K562 treated with DMSO at 1 percent for 24 hours (cell line): Measurements from ENCODE around the gene FAM174C. TPM values are rescaled to one million over a fixed set of nuclear protein-coding genes. Genes with fewer than 3 reads are reported as not detected.

ENCODE experiments used
- total RNA-seq: library from RNA; unstranded; fragments of 300-600 nt; gene quantifications from 2 replicates; pipeline ENCODE4 v1.2.3, GENCODE V29; 2022; ENCODE audit warnings: low read depth; ENCODE audit not compliant: insufficient read depth

FAM174C gene
- 76.4 and 82.4 TPM in 2 replicates for total RNA-seq

DNA sequence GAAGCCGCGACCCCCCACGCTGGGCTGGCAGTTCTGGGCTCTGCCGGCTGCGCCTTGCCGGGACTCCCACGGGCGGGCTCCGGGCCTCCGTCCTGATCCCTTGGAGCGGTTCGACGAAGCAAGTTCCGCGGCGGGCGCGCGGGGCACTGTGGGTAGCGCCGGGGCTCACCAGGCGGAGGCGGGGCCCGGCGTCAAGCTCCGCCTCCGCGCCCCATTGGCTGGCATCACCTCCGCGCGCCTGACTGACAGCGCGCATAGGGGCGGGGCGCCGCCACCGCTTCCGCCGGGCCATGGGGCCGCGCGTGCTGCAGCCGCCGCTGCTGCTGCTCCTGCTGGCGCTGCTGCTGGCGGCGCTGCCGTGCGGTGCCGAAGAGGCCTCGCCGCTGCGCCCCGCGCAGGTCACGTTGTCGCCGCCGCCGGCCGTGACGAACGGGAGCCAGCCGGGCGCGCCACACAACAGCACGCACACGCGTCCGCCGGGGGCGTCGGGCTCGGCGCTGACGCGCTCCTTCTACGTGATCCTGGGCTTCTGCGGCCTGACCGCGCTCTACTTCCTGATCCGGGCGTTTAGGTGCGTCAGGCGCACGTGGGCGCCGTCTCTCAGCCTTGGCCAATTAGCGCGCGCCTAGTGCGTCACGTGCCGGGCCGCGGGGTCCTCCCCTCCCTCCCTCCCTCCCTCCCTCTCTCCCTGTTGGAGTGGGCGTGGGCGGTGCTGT is at the start of gene FAM174C:
TSS of gene FAM174C (plus strand) at position 271 of the 716 bp plus-strand sequence. CDS start at position 291, 20 bp downstream.

GRCh38 chr19:1237754-1238368 is 37.5 kb upstream of the FAM174C start, which contains the start of gene CBARP:
Gene CBARP, minus strand, starts transcription at chr19:1238005. Its CDS starts 1,905 bp downstream, at chr19:1236100.

DNA sequence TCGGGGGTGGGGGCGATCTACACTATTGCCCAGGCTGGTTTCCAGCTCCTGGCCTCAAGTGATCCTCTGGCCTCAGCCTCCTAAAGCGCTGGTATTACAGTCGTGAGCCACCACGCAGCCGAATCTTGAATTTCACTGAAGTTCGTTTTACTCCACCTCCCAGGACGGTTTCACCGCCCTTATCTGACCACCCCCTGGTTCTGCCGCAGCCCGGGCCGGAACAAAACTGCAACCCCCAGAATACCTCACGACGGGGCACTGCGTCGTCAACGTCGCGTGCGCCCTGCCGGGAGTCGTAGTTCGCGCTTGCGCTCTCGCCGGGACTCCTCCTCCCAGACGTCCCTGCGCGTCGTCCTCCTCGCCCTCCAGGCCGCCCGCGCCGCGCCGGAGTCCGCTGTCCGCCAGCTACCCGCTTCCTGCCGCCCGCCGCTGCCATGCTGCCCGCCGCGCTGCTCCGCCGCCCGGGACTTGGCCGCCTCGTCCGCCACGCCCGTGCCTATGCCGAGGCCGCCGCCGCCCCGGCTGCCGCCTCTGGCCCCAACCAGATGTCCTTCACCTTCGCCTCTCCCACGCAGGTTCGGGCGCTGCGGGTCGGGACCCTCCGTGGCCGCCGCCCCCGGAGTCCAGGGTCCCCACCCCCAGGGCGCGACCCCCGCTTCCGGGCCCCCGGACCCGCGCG is 33.8 kb upstream of the FAM174C start, which contains the start of gene ATP5F1D:
TSS of gene ATP5F1D (plus strand) at position 335 of the 679 bp plus-strand sequence. CDS start at position 435, 100 bp downstream.

GRCh38 chr19:1248139-1248785 is 27.1 kb upstream of the FAM174C start, which contains the start of gene MIDN:
Gene MIDN, plus strand, starts transcription at chr19:1248583. Its CDS starts 1,714 bp downstream, at chr19:1250297.

GRCh38 chr19:1269065-1269477 is 6.3 kb upstream of the FAM174C start, which contains the start of gene CIRBP:
Gene CIRBP, plus strand, starts transcription at chr19:1269332. Its CDS starts 1,602 bp downstream, at chr19:1270934.

GRCh38 chr19:1285737-1286360 is 10.5 kb downstream of the FAM174C start, which contains the start of gene EFNA2:
Gene EFNA2, plus strand, starts transcription at chr19:1285873. Its CDS starts 296 bp downstream, at chr19:1286169.

Other genes with a start within 250 kb of the FAM174C start
- 103 and 109 TPM in 2 replicates for gene CNN2, start 248.9 kb upstream of the FAM174C start, total RNA-seq
- gene ABCA7, start 235.4 kb upstream of the FAM174C start, total RNA-seq: 68.1 and 68.5 TPM in 2 replicates
- gene ARHGAP45, start 208.4 kb upstream of the FAM174C start, total RNA-seq: 26.5 and 30.6 TPM in 2 replicates
- gene POLR2E, start 180.2 kb upstream of the FAM174C start, total RNA-seq: 298 and 316 TPM in 2 replicates
- 1,084 and 1,166 TPM in 2 replicates for gene GPX4, start 171.5 kb upstream of the FAM174C start, total RNA-seq
- 48.0 and 49.2 TPM in 2 replicates for gene SBNO2, start 101.3 kb upstream of the FAM174C start, total RNA-seq
- gene STK11, start 69.8 kb upstream of the FAM174C start, total RNA-seq: 143 and 156 TPM in 2 replicates
- 7.1 and 10.1 TPM in 2 replicates for gene CBARP, start 37.5 kb upstream of the FAM174C start, total RNA-seq
- gene ATP5F1D, start 33.8 kb upstream of the FAM174C start, total RNA-seq: 387 and 503 TPM in 2 replicates
- gene MIDN, start 26.9 kb upstream of the FAM174C start, total RNA-seq: 68.5 and 71.2 TPM in 2 replicates
- gene CIRBP, start 6.2 kb upstream of the FAM174C start, total RNA-seq: 121 and 125 TPM in 2 replicates
- gene EFNA2, start 10.3 kb downstream of the FAM174C start, total RNA-seq: not detected in 2 replicates
- gene NDUFS7, start 108.4 kb downstream of the FAM174C start, total RNA-seq: 455 and 509 TPM in 2 replicates
- gene GAMT, start 126.0 kb downstream of the FAM174C start, total RNA-seq: 65.8 and 79.9 TPM in 2 replicates
- 118 and 124 TPM in 2 replicates for gene DAZAP1, start 132.1 kb downstream of the FAM174C start, total RNA-seq
- gene RPS15, start 162.9 kb downstream of the FAM174C start, total RNA-seq: 5,734 and 6,329 TPM in 2 replicates
- 0.60 and 1.2 TPM in 2 replicates for gene APC2, start 174.6 kb downstream of the FAM174C start, total RNA-seq
- 50.2 and 55.2 TPM in 2 replicates for gene C19orf25, start 203.7 kb downstream of the FAM174C start, total RNA-seq
- 4.4 and 5.7 TPM in 2 replicates for gene PCSK4, start 214.8 kb downstream of the FAM174C start, total RNA-seq
- 69.9 and 72.3 TPM in 2 replicates for gene REEP6, start 215.7 kb downstream of the FAM174C start, total RNA-seq
- gene ADAMTSL5, start 237.5 kb downstream of the FAM174C start, total RNA-seq: 12.2 and 13.3 TPM in 2 replicates
- gene PLK5, start 248.5 kb downstream of the FAM174C start, total RNA-seq: not detected in 2 replicates